Tongue (tissue), 1 donor: ENCODE results near the gene SLC25A45. TPM values are rescaled to one million over a fixed set of nuclear protein-coding genes. Genes with fewer than 3 reads are reported as not detected.

Experiments used
- total RNA-seq: library from RNA; depleted of rRNA; stranded (reverse); fragments of >200 nt; gene quantifications from one replicate; pipeline ENCODE4 v1.2.3, GENCODE V29; 2014

Gene SLC25A45
- total RNA-seq, 1 donor from 2014 or later: 4.8 TPM

Other genes starting within 250 kb of the SLC25A45 start
- 16.4 TPM for gene SYVN1, start 248.1 kb downstream of the SLC25A45 start, total RNA-seq
- gene SPDYC, start 212.4 kb downstream of the SLC25A45 start, total RNA-seq: not detected
- gene CAPN1, start 200.7 kb downstream of the SLC25A45 start, total RNA-seq: 144 TPM
- gene POLA2, start 120.7 kb downstream of the SLC25A45 start, total RNA-seq: 10.3 TPM
- 14.2 TPM for gene CDC42EP2, start 67.8 kb downstream of the SLC25A45 start, total RNA-seq
- gene DPF2, start 48.8 kb downstream of the SLC25A45 start, total RNA-seq: 41.4 TPM
- not detected for gene TIGD3, start 27.9 kb downstream of the SLC25A45 start, total RNA-seq
- 63.4 TPM for gene FRMD8, start 4.0 kb upstream of the SLC25A45 start, total RNA-seq
- gene NEAT1, start 40.2 kb upstream of the SLC25A45 start, total RNA-seq: 196 TPM
- gene MALAT1, start 116.4 kb upstream of the SLC25A45 start, total RNA-seq: 27,133 TPM
- gene SCYL1, start 142.4 kb upstream of the SLC25A45 start, total RNA-seq: 33.8 TPM
- gene LTBP3, start 175.7 kb upstream of the SLC25A45 start, total RNA-seq: 116 TPM
- gene ZNRD2, start 187.8 kb upstream of the SLC25A45 start, total RNA-seq: 26.6 TPM
- gene FAM89B, start 189.9 kb upstream of the SLC25A45 start, total RNA-seq: 30.4 TPM
- gene EHBP1L1, start 193.4 kb upstream of the SLC25A45 start, total RNA-seq: 284 TPM
- 4.2 TPM for gene KCNK7, start 213.2 kb upstream of the SLC25A45 start, total RNA-seq
- 46.9 TPM for gene MAP3K11, start 231.6 kb upstream of the SLC25A45 start, total RNA-seq
- gene PCNX3, start 233.1 kb upstream of the SLC25A45 start, total RNA-seq: 15.8 TPM